GM18907 (cell line): ENCODE measurements around the gene FAM120A.

Source experiments
- ATAC-seq: cut with Tn5 transposase; IDR thresholded peaks from one replicate; pipeline ENCODE4 v1.9.1; 2021; ENCODE audit warnings: mild to moderate bottlenecking, moderate library complexity; ENCODE audit not compliant: unreplicated experiment

Gene FAM120A

DNA sequence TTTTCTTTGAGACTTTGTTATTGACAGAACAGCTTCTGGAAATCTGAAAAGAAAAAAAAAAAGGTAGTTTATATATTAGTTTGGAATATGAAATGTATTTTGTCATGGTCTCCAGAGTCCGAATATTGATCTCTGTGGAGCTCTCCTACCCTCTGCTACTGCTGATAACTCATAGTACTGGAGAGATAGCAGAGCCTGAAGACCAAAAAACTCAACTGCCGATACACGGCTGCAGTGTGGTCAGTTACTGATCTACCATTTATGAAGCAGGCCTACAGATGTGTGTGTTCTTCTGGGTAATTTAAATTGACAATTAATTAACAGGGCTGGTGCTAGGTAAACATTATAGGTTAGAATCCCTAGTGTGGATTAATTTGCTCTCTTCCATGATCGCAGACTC is 3.8 kb upstream of the FAM120A start:
- ATAC-seq, result no peak

DNA sequence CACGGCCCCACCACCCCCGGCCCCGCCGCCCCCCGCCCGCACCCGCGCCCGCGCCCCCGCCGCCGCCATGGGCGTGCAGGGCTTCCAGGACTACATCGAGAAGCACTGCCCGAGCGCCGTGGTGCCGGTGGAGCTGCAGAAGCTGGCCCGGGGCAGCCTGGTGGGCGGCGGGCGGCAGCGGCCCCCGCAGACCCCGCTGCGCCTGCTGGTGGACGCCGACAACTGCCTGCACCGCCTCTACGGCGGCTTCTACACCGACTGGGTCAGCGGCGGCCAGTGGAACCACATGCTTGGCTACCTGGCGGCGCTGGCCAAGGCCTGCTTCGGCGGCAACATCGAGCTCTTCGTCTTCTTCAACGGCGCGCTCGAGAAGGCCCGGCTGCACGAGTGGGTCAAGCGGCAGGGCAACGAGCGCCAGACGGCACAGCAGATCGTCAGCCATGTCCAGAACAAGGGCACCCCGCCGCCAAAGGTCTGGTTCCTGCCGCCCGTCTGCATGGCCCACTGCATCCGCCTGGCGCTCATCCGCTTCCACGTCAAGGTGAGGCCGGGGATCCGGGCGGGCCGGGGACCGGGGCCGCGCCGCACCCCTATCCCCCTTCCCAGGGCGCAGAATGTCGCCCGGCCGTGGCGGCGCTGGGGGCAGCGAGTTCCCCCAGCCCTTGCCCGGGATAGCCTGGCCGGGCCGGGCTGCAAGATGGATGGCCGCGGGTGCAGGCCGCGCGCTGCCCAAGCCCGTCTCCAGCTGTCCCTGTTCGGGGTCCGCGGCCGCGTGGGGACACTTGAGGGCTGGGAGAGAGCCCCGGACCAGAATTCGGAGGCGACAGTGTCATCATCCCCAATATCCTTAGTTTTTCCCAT is 594 bp downstream of the FAM120A start:
- ATAC-seq, result peak; percentile 22

DNA sequence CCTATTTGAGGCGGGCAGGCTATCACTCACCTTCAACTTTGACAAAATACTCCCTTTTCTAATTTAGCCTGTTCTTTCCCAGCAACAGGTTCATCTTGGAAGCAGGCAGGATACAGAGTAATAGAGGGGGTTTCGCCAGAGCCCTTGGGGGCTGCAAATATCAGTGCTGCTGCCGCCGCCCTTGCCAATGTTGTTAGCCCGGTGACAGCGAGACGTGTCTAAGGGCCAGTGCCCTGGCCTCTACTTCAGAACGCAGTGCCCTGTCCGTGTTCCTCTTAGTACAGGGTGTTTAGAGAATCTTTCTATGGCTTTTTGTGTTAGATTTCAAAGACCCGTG is 1.2 kb downstream of the FAM120A start:
- no peak for ATAC-seq

DNA sequence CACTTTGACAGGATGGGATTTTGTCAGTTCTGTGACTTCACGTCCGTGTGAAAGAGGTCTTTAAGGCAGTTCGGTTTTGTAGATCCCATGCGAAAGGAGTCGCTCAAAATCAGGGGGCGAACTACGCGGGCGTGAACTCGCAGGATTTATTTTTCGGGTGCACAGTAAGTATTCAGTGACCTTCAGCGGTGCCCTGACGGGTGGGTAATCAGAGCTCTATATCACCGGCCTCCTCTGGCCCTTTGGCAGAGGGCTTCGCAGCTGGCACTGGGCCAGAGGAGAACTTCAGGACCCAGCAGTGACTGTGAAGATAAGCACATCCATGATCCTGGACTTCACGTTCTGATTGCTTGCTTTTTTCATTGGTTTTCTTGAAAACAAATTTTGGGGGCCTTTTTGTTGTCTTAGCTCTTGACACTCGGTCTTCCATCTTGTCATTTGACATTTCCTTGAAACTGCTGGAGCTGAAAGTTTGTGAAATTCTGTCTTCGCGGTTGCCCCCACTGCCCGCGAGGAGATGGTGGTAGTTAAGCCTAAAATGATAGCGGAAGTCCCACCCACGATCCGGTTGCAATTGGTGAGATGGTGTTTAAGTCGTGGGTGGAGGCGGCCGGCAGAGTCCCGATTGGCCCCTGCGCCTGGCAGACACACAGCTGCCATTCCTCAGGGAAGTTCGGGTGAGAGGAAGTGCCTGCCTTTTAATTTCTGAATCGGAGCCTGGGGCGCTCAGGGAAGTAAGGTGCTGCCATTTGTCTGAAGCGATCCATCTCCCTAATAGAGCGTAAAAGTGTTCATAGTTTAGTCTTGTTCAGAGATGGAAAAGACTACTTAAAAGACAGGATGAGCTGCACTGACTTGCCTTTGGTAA is 1.8 kb downstream of the FAM120A start, which contains the start of gene FAM120AOS:
Gene FAM120AOS (minus strand): TSS at position 535 of the 868 bp plus-strand sequence. CDS start 872 bp downstream, outside the sequence.
- peak; percentile 74 for ATAC-seq

DNA sequence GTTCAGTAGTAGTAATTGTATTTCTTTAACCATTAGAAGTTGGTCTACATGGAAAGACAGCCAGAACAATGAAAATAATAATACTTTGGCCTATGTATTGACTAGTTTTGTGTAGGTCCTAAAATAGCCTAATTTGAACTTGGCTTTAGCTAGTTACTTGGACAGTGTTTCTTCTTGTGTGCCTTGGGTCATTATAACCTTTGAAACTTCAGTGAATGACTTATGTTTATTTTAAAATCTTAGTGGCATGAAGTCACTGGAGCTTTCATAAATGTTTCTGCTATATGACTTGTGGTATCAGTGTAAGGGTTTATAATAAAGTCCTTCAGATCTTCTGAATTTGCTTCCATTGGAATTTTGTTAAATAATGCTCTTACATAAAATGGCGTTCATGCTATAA is 4.5 kb downstream of the FAM120A start:
- ATAC-seq, result no peak

DNA sequence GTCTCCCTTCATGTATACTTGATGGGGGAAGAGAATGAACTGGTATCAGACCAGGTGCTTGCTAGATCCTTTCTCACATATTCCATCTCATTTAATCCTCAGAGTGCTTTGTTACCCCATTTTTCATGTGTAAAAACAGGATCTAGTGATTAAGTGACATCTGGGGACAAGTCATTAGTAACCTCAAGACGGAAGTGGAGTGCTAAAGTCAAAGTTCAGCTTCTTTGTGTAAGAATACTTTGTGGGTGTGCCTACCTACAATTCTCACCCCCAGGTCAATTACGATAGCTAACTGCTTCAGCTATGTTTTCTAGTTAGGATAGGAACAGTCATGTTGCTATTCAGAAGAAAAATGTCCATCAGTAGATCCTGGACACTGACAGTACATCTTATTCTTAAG is 5.0 kb downstream of the FAM120A start:
- ATAC-seq, result no peak

DNA sequence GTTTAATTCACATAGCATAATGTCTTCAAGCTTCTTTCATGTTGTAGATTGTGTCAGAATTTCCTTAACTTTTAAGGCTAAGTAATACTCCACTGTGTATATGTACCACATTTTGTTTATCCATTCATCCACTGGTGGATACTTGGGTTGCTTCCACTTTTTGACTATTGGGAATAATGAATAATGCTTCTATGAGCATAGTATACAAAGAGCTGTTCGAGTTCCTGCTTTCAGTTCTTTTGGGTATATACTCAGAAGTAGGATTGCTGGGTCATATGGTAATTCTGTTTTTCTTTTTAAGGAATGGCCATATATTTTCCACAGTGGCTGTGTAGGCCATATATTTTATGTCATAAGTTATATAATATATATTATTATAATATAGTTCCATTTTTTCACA is 5.5 kb downstream of the FAM120A start:
- no peak for ATAC-seq

DNA sequence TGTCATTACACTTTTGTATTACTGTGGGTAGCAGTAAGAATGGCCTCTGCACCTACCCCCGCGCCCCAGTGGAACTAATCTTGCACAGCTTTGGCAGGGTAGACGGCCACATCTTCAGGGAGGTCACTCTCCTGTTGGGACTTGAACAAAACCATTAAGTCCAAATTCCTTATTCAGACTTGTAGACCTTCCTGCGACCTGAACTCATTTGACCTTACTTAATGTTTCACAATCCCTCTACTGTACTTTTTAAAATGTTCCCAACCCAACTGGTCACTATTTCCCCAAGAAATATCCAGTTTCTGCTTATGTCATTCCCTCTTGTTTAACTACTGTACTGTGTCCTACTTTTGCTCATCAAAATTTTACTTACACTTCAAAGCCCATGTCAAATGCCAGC is 7.2 kb downstream of the FAM120A start:
- no peak for ATAC-seq

DNA sequence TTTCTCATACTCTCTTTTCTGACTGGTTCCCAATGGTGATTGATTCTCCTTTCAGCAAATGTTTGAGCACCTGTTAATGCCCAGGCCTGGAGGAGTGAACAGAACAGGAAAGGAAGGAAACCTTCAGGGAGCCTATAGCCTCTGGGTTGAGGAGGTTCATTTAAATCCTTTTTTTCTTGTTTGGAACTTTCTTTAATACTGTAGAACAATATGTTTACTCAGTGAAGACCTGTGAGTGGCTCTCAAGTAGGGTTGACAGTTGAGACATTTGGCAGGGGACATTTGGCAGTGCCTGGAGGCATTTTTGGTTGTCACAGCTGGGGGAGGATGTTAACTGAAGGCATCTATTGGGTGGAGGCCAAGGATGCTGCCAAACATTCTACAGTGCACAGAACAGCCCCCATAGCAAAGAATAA is 8.0 kb downstream of the FAM120A start:
- ATAC-seq, result no peak

DNA sequence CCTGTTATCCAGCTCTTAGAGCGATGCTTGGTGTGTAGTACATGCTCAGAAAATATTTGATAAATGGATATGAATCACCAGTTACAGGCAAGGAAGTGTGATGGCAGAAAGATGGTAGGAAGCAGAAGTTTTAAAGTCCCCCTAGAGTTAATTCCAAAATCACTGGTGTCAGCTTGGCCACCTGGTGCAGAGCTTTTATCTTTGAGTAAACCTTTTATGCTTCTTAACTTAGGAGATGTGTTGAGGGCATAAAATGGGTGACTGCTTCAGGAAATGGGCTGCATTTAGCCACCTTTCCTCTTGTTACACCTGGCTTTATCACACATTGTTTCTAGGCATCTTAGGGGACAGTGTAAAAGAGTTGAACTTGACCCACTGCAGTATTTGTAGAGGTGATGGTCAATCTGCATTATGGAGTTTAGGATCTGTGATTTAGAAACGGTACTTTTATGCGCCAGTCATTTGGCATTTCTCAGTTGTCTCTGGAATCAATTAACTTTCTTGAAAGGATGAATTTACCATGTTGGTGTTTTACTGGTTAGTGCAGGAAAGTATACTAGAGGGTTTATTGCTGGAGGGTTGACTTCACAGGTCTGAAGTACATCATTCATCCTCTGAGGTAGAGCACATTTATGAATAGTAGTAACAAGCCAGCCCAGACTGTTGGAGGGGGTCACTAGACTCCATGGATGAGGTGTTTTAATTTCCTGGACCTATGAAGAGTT is 9.4 kb downstream of the FAM120A start:
- ATAC-seq, result no peak

DNA sequence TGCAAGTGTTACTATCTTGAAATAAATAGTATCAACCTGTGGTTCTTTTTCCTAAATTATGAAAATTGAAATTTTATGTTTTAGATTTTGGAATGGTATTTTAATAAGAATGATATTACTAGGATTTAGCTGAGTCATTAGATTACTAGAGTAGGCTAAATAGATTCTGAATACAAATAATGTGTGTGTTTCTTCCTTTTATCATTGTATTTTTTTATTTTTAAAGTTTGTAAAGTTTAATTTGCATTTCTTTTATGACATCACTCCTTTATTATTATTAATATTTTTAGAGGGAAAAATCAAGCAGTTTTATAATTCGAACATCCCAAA is 9.9 kb downstream of the FAM120A start:
- ATAC-seq, result no peak

DNA sequence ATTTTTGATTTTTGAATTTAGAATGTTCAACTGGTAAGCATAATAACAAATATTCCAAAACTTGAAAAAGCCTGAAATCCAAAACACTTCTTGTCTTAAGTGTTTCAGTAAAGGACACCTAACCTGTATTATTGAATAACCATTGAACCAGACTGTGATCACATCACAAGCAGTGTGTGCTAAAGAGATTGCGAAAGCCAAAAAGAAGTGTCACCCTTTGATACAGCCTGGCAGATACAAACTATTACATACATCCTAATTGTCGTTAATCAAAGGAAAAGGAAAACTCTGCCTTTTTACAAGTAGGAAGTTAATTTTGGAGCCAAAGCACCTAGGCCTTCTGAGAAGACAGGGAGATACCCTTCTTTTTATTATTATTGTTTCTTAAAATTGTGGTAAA is 10.3 kb downstream of the FAM120A start:
- no peak for ATAC-seq

DNA sequence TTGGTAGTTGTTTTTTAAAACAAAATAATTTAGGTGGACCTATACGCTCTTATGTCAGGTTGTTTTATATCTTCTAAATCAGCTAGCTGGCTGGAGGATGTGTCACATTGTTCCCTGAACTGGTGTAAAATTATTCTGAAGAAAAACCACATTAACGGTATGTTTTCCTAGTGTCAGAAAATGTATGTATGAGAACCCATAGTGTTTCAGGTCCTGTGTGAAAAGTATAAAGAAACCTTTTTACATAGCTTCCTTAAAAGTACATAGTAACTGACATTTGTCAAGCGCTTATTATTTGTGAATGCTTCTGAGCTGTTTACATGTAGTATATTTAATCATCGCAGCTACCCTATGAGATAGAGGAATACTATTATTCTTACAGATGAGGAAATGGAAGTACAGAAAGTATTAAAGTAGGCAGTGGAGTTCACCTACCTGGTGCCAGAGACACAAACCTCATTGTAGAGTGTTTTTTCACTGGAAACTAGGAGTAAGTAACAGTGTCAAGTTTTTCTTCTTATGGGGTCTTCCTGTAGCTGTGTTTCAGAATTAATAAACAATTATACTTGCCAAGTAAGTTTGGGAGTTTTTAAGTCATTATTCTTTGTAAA is 12.3 kb downstream of the FAM120A start:
- ATAC-seq, result no peak

DNA sequence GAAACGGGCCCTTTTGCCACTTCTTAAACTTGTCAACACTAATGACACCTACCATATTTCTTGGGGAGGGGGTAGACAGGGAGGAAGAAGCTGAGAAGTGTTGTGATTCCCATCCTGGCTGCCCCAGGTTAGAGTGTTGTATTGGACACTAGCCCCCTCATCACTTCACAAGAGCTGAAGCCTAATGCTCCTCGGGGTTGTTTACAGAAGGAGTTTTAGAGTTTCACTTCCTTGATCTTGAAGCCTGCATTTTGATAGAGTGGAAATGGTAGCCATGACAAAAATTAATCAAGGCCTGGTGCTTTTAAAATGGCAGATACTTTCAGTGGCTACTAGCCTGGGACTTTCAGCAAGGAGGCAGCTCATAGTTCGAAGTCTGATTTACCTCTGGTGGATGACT is 12.9 kb downstream of the FAM120A start:
- ATAC-seq, result no peak

DNA sequence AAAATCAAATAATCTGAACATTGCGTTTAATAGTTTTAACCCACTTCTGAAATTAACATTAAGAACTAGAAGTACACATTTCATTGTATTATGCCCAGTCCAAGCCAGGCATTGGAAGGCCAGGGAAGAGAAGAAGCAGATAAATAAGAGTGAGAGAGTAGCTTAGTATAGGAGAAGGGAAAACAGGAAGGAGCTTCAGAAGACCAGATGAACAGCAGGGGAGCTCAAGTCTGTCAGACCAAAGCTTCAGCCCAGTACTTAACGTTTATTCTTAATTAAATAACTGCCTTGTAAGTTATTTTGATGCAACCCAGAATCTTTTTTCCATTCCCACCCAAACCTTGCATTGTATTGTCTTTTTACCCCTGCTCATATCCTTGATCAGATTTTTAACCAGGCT is 13.4 kb downstream of the FAM120A start:
- no peak for ATAC-seq

DNA sequence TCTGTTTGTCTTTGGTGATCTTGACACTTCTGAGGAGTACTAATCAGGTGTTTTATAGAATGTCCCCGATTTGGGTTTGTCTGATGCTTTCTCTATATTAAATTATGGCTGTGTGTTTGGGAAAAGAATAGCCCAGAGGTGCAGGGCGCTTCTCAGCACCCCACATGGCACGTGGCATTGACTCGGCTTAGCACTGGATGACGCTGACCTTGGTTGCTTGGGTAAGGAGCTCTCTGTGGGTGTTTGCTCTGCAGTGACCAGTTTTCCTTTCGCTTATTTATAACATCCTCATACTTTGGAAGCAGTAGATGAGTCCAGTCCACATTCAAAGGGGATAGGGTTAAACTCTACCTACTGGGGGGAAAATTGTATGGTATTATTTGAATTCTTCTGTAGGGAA is 14.4 kb downstream of the FAM120A start:
- no peak for ATAC-seq

DNA sequence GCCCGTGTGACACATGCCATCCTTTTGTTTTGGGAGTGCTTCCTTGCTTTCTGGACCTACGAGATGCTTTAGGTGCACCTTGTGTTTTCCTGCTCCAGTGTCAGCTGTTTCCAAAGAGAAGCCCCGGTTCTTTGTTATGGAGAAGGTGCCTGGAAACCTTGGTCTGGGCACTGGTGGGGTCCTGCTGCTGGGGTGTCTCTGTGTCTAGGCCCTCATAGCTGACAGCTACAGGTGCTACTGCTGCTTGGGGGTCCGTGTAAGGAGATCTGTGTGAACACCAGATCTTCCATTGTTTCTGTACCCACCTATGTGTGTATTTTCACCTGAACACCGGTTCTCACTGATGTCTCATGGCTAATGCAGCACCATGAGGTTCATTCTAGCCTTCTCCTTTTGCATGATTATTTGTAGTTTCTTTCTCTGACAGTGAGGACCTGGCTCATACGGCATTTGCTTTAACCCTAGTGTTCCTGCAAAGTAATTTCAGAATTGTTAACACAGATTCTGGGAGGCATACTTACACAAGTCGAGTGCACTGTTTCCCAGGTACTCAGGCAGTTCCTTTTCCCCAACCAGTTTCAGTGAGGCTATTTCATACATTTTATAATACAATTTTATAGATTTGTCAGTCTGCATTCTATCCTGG is 15.1 kb downstream of the FAM120A start:
- no peak for ATAC-seq

DNA sequence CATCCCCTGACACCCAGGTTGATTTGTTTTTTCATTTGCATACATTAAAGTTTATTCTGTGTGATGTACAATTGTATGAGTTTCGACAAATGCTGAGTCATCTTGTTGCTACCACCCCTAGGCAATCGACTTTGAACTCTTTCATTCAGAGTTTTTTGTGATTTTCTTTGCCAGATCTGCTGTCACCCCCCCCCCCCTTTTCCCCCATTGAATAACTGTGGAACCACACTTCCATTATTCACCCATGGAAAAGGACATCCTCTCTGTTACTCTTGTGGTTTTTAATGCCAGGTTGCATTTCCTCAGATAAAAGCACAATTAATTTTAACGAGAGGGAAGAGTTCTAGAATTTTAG is 15.6 kb downstream of the FAM120A start:
- ATAC-seq, result no peak

DNA sequence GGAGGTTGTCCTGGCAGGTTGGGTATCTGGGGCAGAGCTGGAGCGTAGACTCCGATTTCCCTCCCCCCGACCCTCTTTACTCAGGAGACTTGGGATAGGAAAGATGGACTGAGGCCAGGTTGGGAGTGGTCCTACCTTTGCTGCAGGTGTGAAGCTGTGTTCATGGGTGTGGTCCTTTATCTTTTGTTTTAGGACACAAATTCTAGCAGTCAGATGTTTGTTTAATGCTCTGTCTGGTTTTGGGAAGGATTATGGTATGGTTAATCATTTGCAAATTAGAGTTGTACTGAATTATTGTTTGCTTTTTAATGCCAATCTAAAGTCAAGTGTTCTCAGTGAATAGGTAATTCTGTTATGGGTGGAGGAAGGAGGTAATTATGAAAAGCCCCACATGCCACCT is 16.0 kb downstream of the FAM120A start:
- no peak for ATAC-seq

DNA sequence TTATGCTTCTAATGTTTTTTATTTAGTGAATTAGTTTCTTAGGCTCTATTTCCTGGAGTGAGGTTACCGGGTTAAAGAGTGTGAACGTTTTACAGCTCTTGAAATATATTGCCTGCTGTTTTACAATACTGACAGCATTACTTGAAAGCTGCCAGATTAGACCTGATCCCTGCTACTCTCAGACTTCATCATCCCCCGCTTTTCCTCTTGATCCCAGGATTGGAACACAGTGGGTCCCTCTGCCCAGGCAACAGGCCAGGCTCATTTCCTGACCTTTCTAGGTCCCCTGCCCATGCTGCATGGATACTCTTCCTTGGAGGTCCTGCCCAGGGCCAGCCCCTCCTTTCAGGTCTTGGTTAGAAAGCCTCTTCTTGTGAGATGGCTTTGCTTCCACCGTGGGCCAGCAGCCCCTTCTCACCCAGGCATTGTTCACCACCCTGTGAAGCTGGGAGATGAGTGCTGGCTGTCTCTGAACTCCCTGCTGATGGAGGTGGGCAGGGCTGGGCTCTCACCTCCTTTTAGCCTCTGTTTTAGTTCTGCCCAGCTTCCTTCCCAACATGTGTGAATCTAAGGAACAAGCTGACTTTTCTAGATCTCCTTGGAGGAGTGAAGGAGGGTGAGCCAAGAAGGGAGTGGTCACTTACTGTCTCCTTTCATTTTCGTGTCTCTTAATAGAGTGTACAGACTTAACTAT is 17.4 kb downstream of the FAM120A start:
- ATAC-seq, result no peak
